Fibroblast of upper back skin (primary cell): Measurements from ENCODE around the gene CYGB.
"Not testable (repeated sequence)": the region's sequence is repeated elsewhere in the genome, so short reads cannot be mapped to it uniquely, and the experiment has no call there.

Source experiments
- DNase-seq: peaks from one replicate; pipeline ENCODE4 v3.0.0-alpha.2; 2013

CYGB gene

GRCh38 chr17:76535788-76536510 is 1.6 kb downstream of the CYGB start:
- DNase-seq: no peak

GRCh38 chr17:76534831-76535732 is 2.4 kb downstream of the CYGB start:
- DNase-seq: no peak

- DNase-seq: not testable (repeated sequence)
These were observed 3.7 kb downstream of the CYGB start for GRCh38 chr17:76533640-76534359.

- DNase-seq: no peak
These were observed 5.3 kb downstream of the CYGB start for GRCh38 chr17:76532072-76532651.

GRCh38 chr17:76531486-76532038 is 5.9 kb downstream of the CYGB start:
- no peak for DNase-seq

- no peak for DNase-seq
These were observed 6.6 kb downstream of the CYGB start for GRCh38 chr17:76530811-76531485.

- no peak for DNase-seq
These were observed 7.3 kb downstream of the CYGB start for GRCh38 chr17:76530095-76530723.

GRCh38 chr17:76529224-76530094 is 8.1 kb downstream of the CYGB start:
- DNase-seq: peak; percentile 77

GRCh38 chr17:76528528-76529223 is 8.8 kb downstream of the CYGB start:
- DNase-seq: no peak

- no peak for DNase-seq
These were observed 9.4 kb downstream of the CYGB start for GRCh38 chr17:76528156-76528527.

GRCh38 chr17:76527430-76528111 is 9.9 kb downstream of the CYGB start:
- DNase-seq: peak; percentile 76

- not testable (repeated sequence) for DNase-seq
These were observed 10.5 kb downstream of the CYGB start for GRCh38 chr17:76527016-76527415.

GRCh38 chr17:76525513-76525833 is 12.0 kb downstream of the CYGB start:
- DNase-seq: not testable (repeated sequence)

- DNase-seq: peak; percentile 19
These were observed 12.7 kb downstream of the CYGB start for GRCh38 chr17:76524598-76525512.

- peak; percentile 44 for DNase-seq
These were observed 14.1 kb downstream of the CYGB start for GRCh38 chr17:76523084-76524037.

- DNase-seq: not testable (repeated sequence)
These were observed 15.8 kb downstream of the CYGB start for GRCh38 chr17:76521683-76522082.

GRCh38 chr17:76521262-76521661 is 16.2 kb downstream of the CYGB start:
- DNase-seq: no peak
